Fibroblast of mammary gland (primary cell): ENCODE results near the gene MYB.
"Not testable (repeated sequence)": the region's sequence is repeated elsewhere in the genome, so short reads cannot be mapped to it uniquely, and the experiment has no call there.

Experiments
- DNase-seq: peaks from one replicate; pipeline ENCODE4 v3.0.0-alpha.2; 2010; ENCODE audit warnings: low read depth
- H3K4me3 ChIP-seq: 2 replicates; pipeline ENCODE4 v1.5.1; 2011; ENCODE audit warnings: low read depth, mild to moderate bottlenecking, low read length, moderate library complexity; ENCODE audit not compliant: control insufficient read depth
- CTCF ChIP-seq: conservative IDR thresholded peaks from 2 replicates; pipeline ENCODE4 v1.5.1; 2011; ENCODE audit warnings: low read depth, low read length, inconsistent platforms; ENCODE audit not compliant: control insufficient read depth, insufficient read depth

Gene MYB

GRCh38 chr6:135158397-135158796 lies 22.7 kb upstream of the MYB start:
- TF ChIP-seq CTCF, result no peak
- DNase-seq, result no peak
- H3K4me3 ChIP-seq, result no peak overlapping the region

GRCh38 chr6:135159531-135159930 lies 21.6 kb upstream of the MYB start:
- H3K4me3 ChIP-seq, result no peak overlapping the region
- no peak for DNase-seq
- TF ChIP-seq CTCF, result no peak

GRCh38 chr6:135161411-135162395 lies 19.4 kb upstream of the MYB start:
- TF ChIP-seq CTCF, result no peak

GRCh38 chr6:135162678-135163439 lies 18.2 kb upstream of the MYB start:
- TF ChIP-seq CTCF, result peak; percentile 86
- H3K4me3 ChIP-seq, result no peak overlapping the region
- DNase-seq, result peak; percentile 55

More at GRCh38 chr6:135161411-135162395, 19.4 kb upstream of the MYB start:
- no peak for DNase-seq
- no peak overlapping the region for H3K4me3 ChIP-seq

- DNase-seq, result no peak
- no peak overlapping the region for H3K4me3 ChIP-seq
- no peak for TF ChIP-seq CTCF
These were observed 17.7 kb upstream of the MYB start for GRCh38 chr6:135163440-135163738.

- not testable (repeated sequence) for DNase-seq, H3K4me3 ChIP-seq
These were observed 16.7 kb upstream of the MYB start for GRCh38 chr6:135164387-135164786.

GRCh38 chr6:135165031-135165430 lies 16.1 kb upstream of the MYB start:
- H3K4me3 ChIP-seq, result no peak overlapping the region
- no peak for TF ChIP-seq CTCF
- no peak for DNase-seq
